ENCODE data around the gene NPBWR2.
A peak's percentile ranks its signal among the peaks of the same experiment; 100 is the strongest.

The NPBWR2 gene

DNA sequence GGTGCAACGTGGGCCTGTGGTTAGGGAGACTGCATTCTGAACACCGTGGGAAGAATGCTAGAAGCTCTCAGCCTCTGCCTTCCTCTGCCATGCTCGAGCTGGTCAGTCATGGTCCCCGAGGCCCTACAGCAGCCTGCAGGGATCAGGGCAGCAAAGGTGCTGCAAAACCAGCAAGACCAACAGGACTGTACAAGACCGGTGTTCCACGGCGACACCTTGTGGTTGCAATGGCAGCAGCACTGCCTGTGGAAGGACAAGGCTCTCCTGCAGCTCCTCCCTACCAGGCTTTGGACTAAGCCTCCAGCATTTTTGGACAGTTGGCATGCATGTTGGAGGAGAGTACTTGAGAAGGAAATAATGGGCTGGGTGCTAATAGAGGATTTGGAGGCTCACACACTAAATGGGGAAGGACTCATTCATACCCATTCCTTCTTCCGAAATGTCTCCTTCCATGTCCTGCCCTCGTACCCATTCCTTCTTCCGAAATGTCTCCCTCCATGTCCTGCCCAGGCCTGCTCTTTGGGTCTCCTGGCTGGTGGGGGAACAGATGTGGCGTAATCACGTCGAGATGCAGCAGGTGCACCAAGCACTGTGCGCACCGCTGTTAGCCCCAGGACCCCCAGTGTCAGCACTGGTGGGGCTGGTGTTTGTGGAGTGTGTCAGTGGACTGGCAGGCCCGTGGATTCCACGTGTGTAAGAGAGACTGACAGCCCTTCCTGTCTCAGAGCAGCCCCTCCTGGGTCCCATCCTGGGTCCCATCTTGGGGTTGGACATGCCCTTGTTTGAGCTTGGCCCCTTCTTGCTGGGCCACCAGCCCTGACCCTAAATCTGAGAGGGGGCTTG, 38.3 kb upstream of the NPBWR2 start:
- H4K20me1 ChIP-seq, result no peaks in the 10 kb centered on the region
- H3K27ac ChIP-seq, result no peak overlapping the region
- peak overlapping the region in 1 of 10 experiments; percentile 6; a peak in 1 of 20 replicates for H3K4me3 ChIP-seq
- peaks cover 10 to 25% (median 19%) of the 10 kb centered on the region in 10 experiments for H3K4me1 ChIP-seq
- H3K9ac ChIP-seq, result no peak overlapping the region
- no peaks in the 10 kb centered on the region for H3K36me3 ChIP-seq
- no peak for TF ChIP-seq Cebpa-rat (IDR thresholded peaks at IDR 0.05)
- H3K4me2 ChIP-seq, result no peak overlapping the region
- no peaks in the 10 kb centered on the region for H3K27me3 ChIP-seq
- H3K9me3 ChIP-seq (replicated peaks in 1 of 11), result peaks cover 17 to 29% (median 22%) of the 10 kb centered on the region in 11 experiments

GRCh38 chr20:64144144-64144912, 37.0 kb upstream of the NPBWR2 start:
- Histone ChIP-seq H3K4me2 (no peak overlapping the region), H3K27me3 (no peaks in the 10 kb centered on the region), H3K4me1 (peaks cover 10 to 25% (median 19%) of the 10 kb centered on the region in 10 experiments), H3K36me3 (no peaks in the 10 kb centered on the region), H3K9me3 (replicated peaks in 1 of 11) (peaks cover 17 to 25% (median 21%) of the 10 kb centered on the region in 11 experiments), H4K20me1 (no peaks in the 10 kb centered on the region), H3K4me3 (no peak overlapping the region), H3K9ac (no peak overlapping the region), H3K27ac (no peak overlapping the region)
- no peak for TF ChIP-seq Cebpa-rat (IDR thresholded peaks at IDR 0.05)

DNA sequence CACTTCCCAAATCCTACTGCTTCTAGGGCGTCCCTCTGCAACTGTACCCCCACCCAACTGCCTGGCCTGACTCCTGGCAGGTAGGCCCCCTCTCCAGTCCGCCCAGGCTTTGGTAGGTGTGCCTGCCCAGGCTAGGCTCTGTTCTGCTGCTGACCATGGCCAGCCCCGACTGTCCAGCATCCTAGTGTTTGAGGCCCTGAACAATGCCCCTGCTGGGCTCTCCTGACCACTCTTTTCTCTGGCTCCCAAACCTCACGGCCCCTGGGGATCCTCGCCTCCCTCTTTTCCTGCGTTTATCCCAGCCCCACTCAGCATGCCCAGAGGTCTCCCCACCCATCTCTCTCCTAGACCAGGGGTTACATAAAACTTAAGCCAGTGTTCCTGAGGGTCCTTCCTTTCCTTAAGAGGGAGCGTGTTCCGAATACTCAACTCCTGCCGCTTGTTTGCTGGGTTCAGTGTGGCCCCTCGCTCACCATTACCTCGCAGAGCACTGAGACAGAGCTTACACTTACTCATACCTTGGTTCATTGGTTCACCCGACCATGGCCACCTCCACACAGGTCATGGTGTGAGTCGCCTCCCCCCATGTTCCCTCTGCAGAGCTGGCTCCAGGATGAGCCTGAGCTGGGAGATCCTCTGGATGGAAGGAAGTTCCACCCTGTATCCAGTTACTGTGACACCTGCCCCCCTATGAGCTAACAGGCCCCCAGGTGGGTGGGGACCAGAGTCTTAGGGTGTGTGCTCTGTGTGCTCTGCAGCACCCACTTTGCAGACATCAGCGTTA, 35.8 kb upstream of the NPBWR2 start:
- Histone ChIP-seq H4K20me1 (no peaks in the 10 kb centered on the region), H3K9me3 (replicated peaks in 1 of 11) (peaks cover 17 to 25% (median 19%) of the 10 kb centered on the region in 11 experiments), H3K27ac (peak overlapping the region in 6 of 11 experiments; percentile 13 to 71 (median 50); a peak in 10 of 22 replicates), H3K4me3 (no peak overlapping the region), H3K27me3 (no peaks in the 10 kb centered on the region), H3K9ac (peak overlapping the region in 2 of 11 experiments; percentile 21 to 41; a peak in 4 of 22 replicates), H3K4me2 (peak overlapping the region; percentile 45 to 85 (median 78)), H3K36me3 (no peaks in the 10 kb centered on the region), H3K4me1 (peaks cover 10 to 25% (median 19%) of the 10 kb centered on the region in 10 experiments)
- no peak for TF ChIP-seq Cebpa-rat (IDR thresholded peaks at IDR 0.05)

GRCh38 chr20:64142590-64142989, 35.2 kb upstream of the NPBWR2 start:
- no peak for TF ChIP-seq Cebpa-rat (IDR thresholded peaks at IDR 0.05)
- Histone ChIP-seq H3K4me3 (no peak overlapping the region), H3K4me1 (peaks cover 10 to 26% (median 19%) of the 10 kb centered on the region in 10 experiments), H3K27ac (peak overlapping the region in 5 of 11 experiments; percentile 25 to 71 (median 59); a peak in 8 of 22 replicates), H3K9me3 (replicated peaks in 1 of 11) (peaks cover 17 to 25% (median 19%) of the 10 kb centered on the region in 11 experiments), H3K4me2 (peak overlapping the region; percentile 45 to 85 (median 78)), H3K9ac (peak overlapping the region in 2 of 11 experiments; percentile 21 to 41; a peak in 4 of 22 replicates), H3K36me3 (no peaks in the 10 kb centered on the region), H3K27me3 (no peaks in the 10 kb centered on the region), H4K20me1 (no peaks in the 10 kb centered on the region)

DNA sequence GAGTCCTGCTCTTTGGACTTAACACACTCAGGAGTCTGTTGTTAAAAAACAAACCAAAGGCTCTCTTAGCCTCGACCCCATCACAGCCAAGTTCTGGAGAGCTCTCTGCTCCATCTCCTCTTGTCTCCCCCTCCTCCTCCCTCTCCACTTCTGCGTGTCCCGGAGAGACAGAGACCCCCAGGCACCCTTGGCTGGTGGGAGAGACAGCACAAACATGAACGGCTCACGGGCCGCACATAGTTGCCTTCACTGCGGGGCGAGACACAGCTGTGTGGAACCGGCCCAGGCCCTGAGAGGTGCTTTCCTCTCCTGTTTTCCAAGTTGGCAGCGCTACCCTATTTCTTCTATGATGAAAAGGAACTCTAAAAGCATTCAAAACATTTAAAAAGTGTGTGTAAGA, 33.6 kb upstream of the NPBWR2 start:
- H4K20me1 ChIP-seq, result no peaks in the 10 kb centered on the region
- no peak overlapping the region for H3K4me2 ChIP-seq
- no peak for TF ChIP-seq Cebpa-rat (IDR thresholded peaks at IDR 0.05)
- no peaks in the 10 kb centered on the region for H3K27me3 ChIP-seq
- H3K27ac ChIP-seq, result no peak overlapping the region
- H3K4me3 ChIP-seq, result no peak overlapping the region
- H3K9ac ChIP-seq, result no peak overlapping the region
- H3K9me3 ChIP-seq (replicated peaks in 1 of 11), result peaks cover 16 to 23% (median 19%) of the 10 kb centered on the region in 11 experiments
- peaks cover 10 to 28% (median 19%) of the 10 kb centered on the region in 10 experiments for H3K4me1 ChIP-seq
- no peaks in the 10 kb centered on the region for H3K36me3 ChIP-seq

DNA sequence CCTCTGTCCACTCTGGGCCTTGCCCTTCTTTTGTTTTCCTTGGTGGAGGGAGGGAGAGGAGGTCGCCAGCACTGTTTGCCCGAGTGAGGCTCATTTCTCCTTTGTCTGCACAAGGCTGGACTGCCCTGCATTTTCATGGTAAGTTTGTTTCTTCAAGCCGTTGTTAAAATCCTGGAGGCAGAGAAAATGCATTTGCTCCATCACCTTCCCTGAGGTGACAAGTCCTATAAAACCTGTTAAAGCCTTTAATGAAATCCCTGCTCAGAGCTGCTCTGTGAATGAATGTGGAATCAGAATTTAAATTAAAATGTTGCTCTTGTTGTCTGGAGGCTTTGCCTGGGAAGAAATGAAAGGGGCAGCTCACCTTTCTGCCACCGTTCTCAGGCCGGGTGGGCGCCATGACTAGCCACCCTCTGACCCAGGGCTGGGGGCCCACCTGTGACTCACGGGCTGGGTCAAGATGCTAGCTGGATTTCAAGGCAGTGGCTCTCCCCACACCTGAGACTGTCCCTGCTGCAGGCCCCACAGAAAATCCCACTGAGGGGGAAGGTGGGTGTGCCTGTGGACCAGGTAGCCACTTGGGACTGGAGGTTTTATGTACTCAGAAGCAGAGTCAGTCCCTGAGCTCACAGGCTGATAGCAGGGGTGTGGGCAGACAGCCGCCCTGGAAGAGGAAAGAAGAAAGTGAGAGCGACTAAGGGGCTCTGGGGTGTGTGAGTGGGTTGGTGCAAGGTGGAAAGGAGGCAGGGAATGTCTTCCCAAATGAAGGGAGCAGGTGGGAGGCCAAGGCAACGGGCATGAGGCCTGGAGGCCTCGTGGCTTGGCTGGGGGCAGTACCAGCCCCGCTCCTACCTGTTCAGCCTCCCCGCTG, 32.9 kb upstream of the NPBWR2 start:
- H3K27ac ChIP-seq, result no peak overlapping the region
- no peaks in the 10 kb centered on the region for H3K27me3 ChIP-seq
- H3K4me1 ChIP-seq, result peaks cover 10 to 28% (median 19%) of the 10 kb centered on the region in 10 experiments
- no peaks in the 10 kb centered on the region for H3K36me3 ChIP-seq
- no peak overlapping the region for H3K4me2 ChIP-seq
- no peak overlapping the region for H3K4me3 ChIP-seq
- H3K9ac ChIP-seq, result no peak overlapping the region
- no peak for TF ChIP-seq Cebpa-rat (IDR thresholded peaks at IDR 0.05)
- peaks cover 10 to 16% (median 13%) of the 10 kb centered on the region in 11 experiments for H3K9me3 ChIP-seq (replicated peaks in 1 of 11)
- H4K20me1 ChIP-seq, result no peaks in the 10 kb centered on the region

DNA sequence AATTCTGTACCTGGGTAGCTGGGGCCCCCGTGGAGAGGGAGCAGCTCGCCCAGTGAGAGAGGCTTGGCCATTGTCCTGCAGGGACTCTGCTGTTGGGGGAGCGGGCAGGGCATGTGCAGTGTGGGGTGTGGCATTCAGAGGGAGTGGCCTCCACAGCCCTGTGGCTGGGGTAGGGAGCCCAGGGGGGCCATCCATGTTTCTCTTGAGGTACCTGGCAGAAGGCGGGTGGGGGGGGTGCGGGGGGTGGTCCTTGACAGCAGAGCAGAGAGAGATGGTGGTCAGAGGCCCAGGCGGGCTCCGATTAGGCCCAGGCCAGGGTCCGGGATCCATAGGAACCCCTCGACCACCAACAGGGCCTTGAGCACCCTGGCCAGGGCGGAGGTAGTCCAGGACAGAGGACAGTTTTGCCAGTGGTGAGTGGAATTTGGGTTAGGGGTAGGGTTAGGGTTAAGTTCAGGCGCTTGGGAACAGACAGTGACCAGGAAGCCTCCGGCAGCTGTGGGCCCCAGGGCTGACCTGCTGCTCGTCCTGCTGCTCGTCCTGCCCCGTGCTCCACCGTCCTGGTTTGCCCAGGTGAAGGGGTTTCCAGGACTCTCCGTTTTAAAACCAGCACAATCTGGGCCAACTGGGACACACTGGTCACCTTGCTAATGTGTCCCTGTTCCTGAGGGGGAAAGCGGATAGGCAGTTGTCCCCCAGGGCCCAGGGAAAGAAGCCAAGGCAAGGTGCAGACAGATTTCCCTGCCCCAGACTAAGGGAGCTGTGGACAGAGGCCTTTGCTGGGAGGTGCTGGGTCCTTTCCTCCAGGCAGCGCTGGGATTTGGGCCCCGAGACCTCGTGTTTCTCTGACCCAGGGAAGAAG, 32.1 kb upstream of the NPBWR2 start:
- TF ChIP-seq Cebpa-rat (IDR thresholded peaks at IDR 0.05), result no peak
- H3K4me1 ChIP-seq, result peaks cover 10 to 28% (median 19%) of the 10 kb centered on the region in 10 experiments
- H3K36me3 ChIP-seq, result no peaks in the 10 kb centered on the region
- no peak overlapping the region for H3K9ac ChIP-seq
- no peak overlapping the region for H3K4me2 ChIP-seq
- H3K4me3 ChIP-seq, result no peak overlapping the region
- H3K27ac ChIP-seq, result no peak overlapping the region
- no peaks in the 10 kb centered on the region for H3K27me3 ChIP-seq
- no peaks in the 10 kb centered on the region for H4K20me1 ChIP-seq
- peaks cover under 1 to 8% (median 4%) of the 10 kb centered on the region in 11 experiments; a peak in 17 of 22 replicates for H3K9me3 ChIP-seq (replicated peaks in 1 of 11)
